GM23248 (cell line): ENCODE measurements around the gene ACOX3. TPM values are rescaled to one million over a fixed set of nuclear protein-coding genes. Genes with fewer than 3 reads are reported as not detected.

Experiments
- DNase-seq: peaks from one replicate; pipeline ENCODE4 v3.0.0-alpha.2; 2015
- H2AFZ ChIP-seq: fragments of 200-600 bp; sonication (generic); 2 replicates; pipeline ENCODE4 v1.6.1; 2016; ENCODE audit warnings: antibody characterized with exemption
- H3F3A ChIP-seq: fragments of 200-600 bp; sonication (generic); 2 replicates; pipeline ENCODE4 v1.6.1; 2016; ENCODE audit warnings: mild to moderate bottlenecking, antibody characterized with exemption, mixed run types; ENCODE audit not compliant: insufficient read depth
- H3K27ac ChIP-seq: fragments of 200-600 bp; sonication (generic); 2 replicates; pipeline ENCODE4 v1.5.1; 2016; ENCODE audit warnings: mild to moderate bottlenecking
- H3K27me3 ChIP-seq: fragments of 200-600 bp; sonication (generic); replicated peaks from 2 replicates; pipeline ENCODE4 v1.6.1; 2016; ENCODE audit warnings: mild to moderate bottlenecking; ENCODE audit not compliant: insufficient read depth
- H3K36me3 ChIP-seq: fragments of 200-600 bp; sonication (generic); 2 replicates; pipeline ENCODE4 v1.6.1; 2016; ENCODE audit warnings: low read depth, mild to moderate bottlenecking
- H3K4me1 ChIP-seq: fragments of 200-600 bp; sonication (generic); 2 replicates; pipeline ENCODE4 v1.6.1; 2016; ENCODE audit warnings: mild to moderate bottlenecking; ENCODE audit not compliant: insufficient read depth
- H3K4me2 ChIP-seq: fragments of 200-600 bp; sonication (generic); one replicate; pipeline ENCODE4 v1.6.1; 2016; ENCODE audit warnings: mild to moderate bottlenecking; ENCODE audit not compliant: unreplicated experiment
- H3K4me3 ChIP-seq: fragments of 200-600 bp; sonication (generic); 2 replicates; pipeline ENCODE4 v1.5.1; 2016; ENCODE audit warnings: mild to moderate bottlenecking
- H3K79me2 ChIP-seq: fragments of 200-600 bp; sonication (generic); 2 replicates; pipeline ENCODE4 v1.6.1; 2016; ENCODE audit warnings: mild to moderate bottlenecking; ENCODE audit not compliant: insufficient read depth
- H3K9ac ChIP-seq: fragments of 200-600 bp; sonication (generic); 2 replicates; pipeline ENCODE4 v1.6.1; 2016; ENCODE audit warnings: mild to moderate bottlenecking
- H3K9me2 ChIP-seq: fragments of 200-600 bp; sonication (generic); 2 replicates; pipeline ENCODE4 v1.6.1; 2016; ENCODE audit warnings: mixed run types, mild to moderate bottlenecking, moderate library complexity; ENCODE audit not compliant: insufficient read depth
- H3K9me3 ChIP-seq: fragments of 200-600 bp; sonication (generic); one replicate; pipeline ENCODE4 v1.6.1; 2017; ENCODE audit warnings: low read depth
- H4K20me1 ChIP-seq: fragments of 200-600 bp; sonication (generic); 2 replicates; pipeline ENCODE4 v1.6.0; 2016; ENCODE audit not compliant: insufficient read depth
- EZH2 ChIP-seq: fragments of 200-600 bp; sonication (generic); IDR thresholded peaks from 2 replicates; pipeline ENCODE4 v1.6.1; 2018; ENCODE audit warnings: antibody characterized with exemption, mild to moderate bottlenecking; ENCODE audit not compliant: insufficient read depth, poor library complexity, severe bottlenecking
- EZH2phosphoT487 ChIP-seq: fragments of 200-600 bp; sonication (generic); IDR thresholded peaks from 2 replicates; pipeline ENCODE4 v1.6.1; 2018; ENCODE audit warnings: antibody characterized with exemption, moderate library complexity, mild to moderate bottlenecking, low read depth; ENCODE audit not compliant: insufficient read depth
- WGBS, 2 experiments: methylation state at CpG; one replicate each; pipeline ENCODE4 v1.1.6; 2015 to 2017; ENCODE audit warnings: low lambda C conversion rate in 2 of 2, low coverage in 1 of 2; ENCODE audit errors: missing lambda C conversion rate in 2 of 2; 5-methylcytosine and 5-hydroxymethylcytosine counted together
- in situ Hi-C: fragments of 300-500 bp; cut with MboI; formaldehyde crosslinking; loops from 2 replicates; pipeline ENCODE4 v1.15.0; 2020
- polyA plus RNA-seq: library from polyadenylated mRNA; unstranded; fragments of >200 nt; fragmentation: Nextera tagmentation; extraction: Ambion mirVana; gene quantifications from 2 replicates; pipeline ENCODE4 v1.2.1, GENCODE V29; 2016
- total RNA-seq: library from RNA; depleted of rRNA; stranded (reverse); fragments of >200 nt; shearing (Covaris generic); gene quantifications from 2 replicates; pipeline ENCODE4 v1.2.3, GENCODE V29; 2014

The ACOX3 gene
- total and polyA plus RNA-seq, 2 experiments from 2014 or later, result 24.7 to 33.8 TPM

GRCh38 chr4:8345053-8345945 lies 95.2 kb downstream of the ACOX3 start:
- TF ChIP-seq EZH2phosphoT487 (no peak), EZH2 (no peak)
- Histone ChIP-seq H3K9me3 (no peaks in the 10 kb centered on the region), H3K36me3 (no peaks in the 10 kb centered on the region), H3K27ac (no peak overlapping the region), H3K27me3 (peaks cover 8% of the 10 kb centered on the region; the same call in 1 of the 2 replicates), H3K79me2 (no peaks in the 10 kb centered on the region), H3K4me3 (no peak overlapping the region), H3K9ac (no peak overlapping the region), H3K4me1 (no peaks in the 10 kb centered on the region), H3K4me2 (no peak overlapping the region), H2AFZ (no peak overlapping the region), H3F3A (no peaks in the 10 kb centered on the region), H4K20me1 (no peaks in the 10 kb centered on the region), H3K9me2 (no peaks in the 10 kb centered on the region)
- WGBS, 2 experiments, result 87 to 92% methylated on average over 33 to 34 of the region's 34 CpGs
- in situ Hi-C loops, result no loop called here
- no peak for DNase-seq

- no peaks in the 10 kb centered on the region for H3K36me3 ChIP-seq
- H3K27me3 ChIP-seq, result peaks cover 3% of the 10 kb centered on the region; the same call in 1 of the 2 replicates
- H3K4me2 ChIP-seq, result no peak overlapping the region
- H3K9me3 ChIP-seq, result no peaks in the 10 kb centered on the region
- in situ Hi-C loops, result no loop called here
- H4K20me1 ChIP-seq, result no peaks in the 10 kb centered on the region
- TF ChIP-seq EZH2phosphoT487 (no peak), EZH2 (no peak)
- H3K27ac ChIP-seq, result no peak overlapping the region
- H3K79me2 ChIP-seq, result no peaks in the 10 kb centered on the region
- no peak overlapping the region for H3K4me3 ChIP-seq
- H3K9ac ChIP-seq, result no peak overlapping the region
- H3F3A ChIP-seq, result no peaks in the 10 kb centered on the region
- no peak for DNase-seq
- 74 to 79% methylated on average over 14 of the region's 14 CpGs for WGBS, 2 experiments
- no peak overlapping the region for H2AFZ ChIP-seq
- H3K4me1 ChIP-seq, result no peaks in the 10 kb centered on the region
- no peaks in the 10 kb centered on the region for H3K9me2 ChIP-seq
Observed at GRCh38 chr4:8344377-8344776, 96.1 kb downstream of the ACOX3 start.

GRCh38 chr4:8343967-8344331 lies 96.6 kb downstream of the ACOX3 start:
- Histone ChIP-seq H3K9me2 (no peaks in the 10 kb centered on the region), H3K9ac (no peak overlapping the region), H3K9me3 (no peaks in the 10 kb centered on the region), H2AFZ (no peak overlapping the region), H3K4me1 (no peaks in the 10 kb centered on the region), H3K4me3 (no peak overlapping the region), H3K27ac (no peak overlapping the region), H3K36me3 (no peaks in the 10 kb centered on the region), H3K27me3 (peaks cover 3% of the 10 kb centered on the region; the same call in 1 of the 2 replicates), H3K4me2 (no peak overlapping the region), H4K20me1 (no peaks in the 10 kb centered on the region), H3K79me2 (no peaks in the 10 kb centered on the region), H3F3A (no peaks in the 10 kb centered on the region)
- TF ChIP-seq EZH2, result no peak
- TF ChIP-seq EZH2phosphoT487, result no peak
- 93 to 97% methylated on average over 11 of the region's 11 CpGs for WGBS, 2 experiments
- in situ Hi-C loops, result no loop called here
- no peak for DNase-seq

GRCh38 chr4:8343262-8343966 lies 97.1 kb downstream of the ACOX3 start:
- in situ Hi-C loops, result no loop called here
- Histone ChIP-seq H2AFZ (no peak overlapping the region), H4K20me1 (no peaks in the 10 kb centered on the region), H3K9ac (no peak overlapping the region), H3K27ac (no peak overlapping the region), H3K4me1 (no peaks in the 10 kb centered on the region), H3K4me3 (no peak overlapping the region), H3K4me2 (no peak overlapping the region), H3K9me3 (no peaks in the 10 kb centered on the region), H3F3A (no peaks in the 10 kb centered on the region), H3K27me3 (peaks cover 3% of the 10 kb centered on the region; the same call in 1 of the 2 replicates), H3K79me2 (no peaks in the 10 kb centered on the region), H3K9me2 (no peaks in the 10 kb centered on the region), H3K36me3 (no peaks in the 10 kb centered on the region)
- TF ChIP-seq EZH2phosphoT487, result no peak
- no peak for TF ChIP-seq EZH2
- WGBS, 2 experiments, result 33 to 41% methylated on average over 24 to 26 of the region's 28 CpGs
- DNase-seq, result no peak
